NB4 (cell line): ENCODE data around the gene MRPL24.

Experiments used
- MYC ChIP-seq: IDR thresholded peaks from 2 replicates; pipeline ENCODE4 v1.6.1; 2011; ENCODE audit warnings: low read depth, low read length
- POLR2A ChIP-seq: IDR thresholded peaks from 2 replicates; pipeline ENCODE4 v1.6.1; 2011; ENCODE audit warnings: mild to moderate bottlenecking; ENCODE audit not compliant: insufficient read length; ENCODE audit errors: extremely low read depth
- TF ChIP-seq, protein P1 (sequence below): IDR thresholded peaks from one replicate; pipeline ENCODE4 v1.5.1; 2012; ENCODE audit warnings: low read depth, low read length
- TF ChIP-seq, protein P2 (sequence below): IDR thresholded peaks from 2 replicates; pipeline ENCODE4 v1.6.1; 2011; ENCODE audit warnings: low read depth, low read length

DNA sequence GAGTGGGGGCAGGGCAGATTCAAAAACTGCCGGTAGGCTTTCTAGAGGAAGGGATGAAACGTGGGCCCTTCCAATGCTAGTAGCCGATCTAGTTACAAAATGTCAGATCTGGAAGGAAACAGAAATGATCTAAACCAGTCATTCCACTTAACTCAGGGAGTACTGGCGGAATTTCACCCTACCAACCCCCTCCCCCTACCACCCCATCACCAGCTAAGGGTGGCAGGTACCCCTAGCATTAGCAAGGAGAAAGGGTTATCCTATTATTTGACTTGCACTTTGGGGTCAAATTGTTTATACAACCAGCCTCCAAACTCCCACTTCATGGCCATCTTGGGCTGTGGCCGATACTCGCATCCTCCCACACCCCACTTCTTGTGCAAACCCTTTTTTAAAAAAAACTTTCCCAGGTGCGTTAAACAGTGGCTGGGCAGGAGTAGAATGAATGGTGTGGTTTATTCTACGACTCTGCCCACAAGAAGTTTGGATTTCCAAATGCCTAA is 644 bp upstream of the MRPL24 start:
- TF ChIP-seq, protein P1, sequence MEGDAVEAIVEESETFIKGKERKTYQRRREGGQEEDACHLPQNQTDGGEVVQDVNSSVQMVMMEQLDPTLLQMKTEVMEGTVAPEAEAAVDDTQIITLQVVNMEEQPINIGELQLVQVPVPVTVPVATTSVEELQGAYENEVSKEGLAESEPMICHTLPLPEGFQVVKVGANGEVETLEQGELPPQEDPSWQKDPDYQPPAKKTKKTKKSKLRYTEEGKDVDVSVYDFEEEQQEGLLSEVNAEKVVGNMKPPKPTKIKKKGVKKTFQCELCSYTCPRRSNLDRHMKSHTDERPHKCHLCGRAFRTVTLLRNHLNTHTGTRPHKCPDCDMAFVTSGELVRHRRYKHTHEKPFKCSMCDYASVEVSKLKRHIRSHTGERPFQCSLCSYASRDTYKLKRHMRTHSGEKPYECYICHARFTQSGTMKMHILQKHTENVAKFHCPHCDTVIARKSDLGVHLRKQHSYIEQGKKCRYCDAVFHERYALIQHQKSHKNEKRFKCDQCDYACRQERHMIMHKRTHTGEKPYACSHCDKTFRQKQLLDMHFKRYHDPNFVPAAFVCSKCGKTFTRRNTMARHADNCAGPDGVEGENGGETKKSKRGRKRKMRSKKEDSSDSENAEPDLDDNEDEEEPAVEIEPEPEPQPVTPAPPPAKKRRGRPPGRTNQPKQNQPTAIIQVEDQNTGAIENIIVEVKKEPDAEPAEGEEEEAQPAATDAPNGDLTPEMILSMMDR = no peak
- TF ChIP-seq MYC (no peak), POLR2A (no peak)
- TF ChIP-seq, protein P2, sequence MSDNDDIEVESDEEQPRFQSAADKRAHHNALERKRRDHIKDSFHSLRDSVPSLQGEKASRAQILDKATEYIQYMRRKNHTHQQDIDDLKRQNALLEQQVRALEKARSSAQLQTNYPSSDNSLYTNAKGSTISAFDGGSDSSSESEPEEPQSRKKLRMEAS = no peak
